SJSA1 (cell line): ENCODE measurements around the gene SNCA. TPM values are rescaled to one million over a fixed set of nuclear protein-coding genes. Genes with fewer than 3 reads are reported as not detected.

Experiments
- DNase-seq, 2 experiments: peaks; one replicate each; pipeline ENCODE4 v3.0.0-alpha.2; 2015 to 2020; ENCODE audit warnings: low spot score in 2 of 2, low read depth in 1 of 2
- H3K27ac ChIP-seq: fragments of 250-450 bp; sonication (Bioruptor Pico); 2 replicates; pipeline ENCODE4 v1.5.1; 2020; ENCODE audit warnings: mild to moderate bottlenecking, moderate library complexity
- H3K27me3 ChIP-seq: fragments of 250-450 bp; sonication (Bioruptor Pico); replicated peaks from 2 replicates; pipeline ENCODE4 v1.5.1; 2020; ENCODE audit warnings: mild to moderate bottlenecking, moderate library complexity
- H3K36me3 ChIP-seq: fragments of 250-450 bp; sonication (Bioruptor Pico); 2 replicates; pipeline ENCODE4 v1.5.1; 2020; ENCODE audit warnings: mild to moderate bottlenecking
- H3K4me1 ChIP-seq: fragments of 250-450 bp; sonication (Bioruptor Pico); replicated peaks from 2 replicates; pipeline ENCODE4 v1.6.1; 2021; ENCODE audit warnings: mild to moderate bottlenecking
- H3K4me3 ChIP-seq: fragments of 250-450 bp; sonication (Bioruptor Pico); 2 replicates; pipeline ENCODE4 v1.5.1; 2020; ENCODE audit warnings: mild to moderate bottlenecking
- H3K9me3 ChIP-seq: fragments of 250-450 bp; sonication (Bioruptor Pico); replicated peaks from 2 replicates; pipeline ENCODE4 v1.5.1; 2020; ENCODE audit warnings: mild to moderate bottlenecking
- total RNA-seq: library from RNA; depleted of rRNA; stranded (reverse); fragments of >200 nt; shearing (Covaris generic); gene quantifications from 2 replicates; pipeline ENCODE4 v1.2.3, GENCODE V29; 2014

The SNCA gene
- total RNA-seq, 1 experiment from 2014 or later, result 14.3 TPM

- Histone ChIP-seq H3K27me3 (peaks cover 31% of the 10 kb centered on the region), H3K36me3 (no peaks in the 10 kb centered on the region), H3K4me1 (0 out of 2 replicates have a peak, but pooled peaks cover 4% of the 10 kb centered on the region), H3K9me3 (no peaks in the 10 kb centered on the region), H3K4me3 (peak overlapping the region; percentile 49), H3K27ac (no peak overlapping the region)
- DNase-seq, result no peak
These were observed 773 bp downstream of the SNCA start for GRCh38 chr4:89836031-89836745.

GRCh38 chr4:89835413-89835812 lies 1.5 kb downstream of the SNCA start:
- Histone ChIP-seq H3K36me3 (no peaks in the 10 kb centered on the region), H3K4me1 (0 out of 2 replicates have a peak, but pooled peaks cover 4% of the 10 kb centered on the region), H3K4me3 (no peak overlapping the region), H3K27ac (no peak overlapping the region), H3K27me3 (peaks cover 23% of the 10 kb centered on the region), H3K9me3 (no peaks in the 10 kb centered on the region)
- no peak for DNase-seq

- no peak overlapping the region for H3K4me3 ChIP-seq
- no peaks in the 10 kb centered on the region for H3K9me3 ChIP-seq
- H3K36me3 ChIP-seq, result no peaks in the 10 kb centered on the region
These were observed 2.3 kb downstream of the SNCA start for GRCh38 chr4:89834486-89835209.

GRCh38 chr4:89829470-89830138 lies 7.4 kb downstream of the SNCA start:
- no peaks in the 10 kb centered on the region for H3K36me3 ChIP-seq
- H3K4me1 ChIP-seq, result peaks cover 18% of the 10 kb centered on the region
- no peaks in the 10 kb centered on the region for H3K9me3 ChIP-seq
- H3K27ac ChIP-seq, result peak overlapping the region; percentile 25; the same call in 1 of the 2 replicates
- H3K27me3 ChIP-seq, result no peaks in the 10 kb centered on the region
- H3K4me3 ChIP-seq, result no peak overlapping the region
- peak in 1 of 2 experiments; percentile 54 for DNase-seq

More at GRCh38 chr4:89834486-89835209, 2.3 kb downstream of the SNCA start:
- no peak for DNase-seq
- Histone ChIP-seq H3K27me3 (peaks cover 15% of the 10 kb centered on the region), H3K27ac (no peak overlapping the region), H3K4me1 (peaks cover 9% of the 10 kb centered on the region)

DNA sequence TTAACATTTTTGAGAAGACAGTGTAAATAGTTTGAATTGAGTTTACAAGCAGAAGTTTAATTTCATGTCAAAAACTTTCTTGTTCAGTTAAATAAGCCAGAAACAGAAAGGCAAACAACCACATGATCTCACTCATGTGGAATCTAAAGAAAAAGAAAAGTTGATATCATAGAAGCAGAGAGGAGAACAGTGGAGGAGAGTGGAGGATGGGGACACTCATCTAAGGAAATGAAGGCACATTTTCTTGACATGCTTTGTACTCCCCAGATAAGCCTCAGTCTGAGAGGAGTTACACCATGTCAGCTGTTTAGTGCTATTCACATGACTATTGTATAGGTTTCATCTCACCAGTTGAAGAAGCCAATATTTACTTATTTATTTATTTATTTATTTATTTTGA lies 13.5 kb downstream of the SNCA start:
- Histone ChIP-seq H3K36me3 (no peaks in the 10 kb centered on the region), H3K27ac (peak overlapping the region; percentile 41), H3K27me3 (no peaks in the 10 kb centered on the region), H3K4me3 (no peak overlapping the region), H3K4me1 (peaks cover 17% of the 10 kb centered on the region), H3K9me3 (no peaks in the 10 kb centered on the region)
- peak in 1 of 2 experiments; percentile 40 for DNase-seq

DNA sequence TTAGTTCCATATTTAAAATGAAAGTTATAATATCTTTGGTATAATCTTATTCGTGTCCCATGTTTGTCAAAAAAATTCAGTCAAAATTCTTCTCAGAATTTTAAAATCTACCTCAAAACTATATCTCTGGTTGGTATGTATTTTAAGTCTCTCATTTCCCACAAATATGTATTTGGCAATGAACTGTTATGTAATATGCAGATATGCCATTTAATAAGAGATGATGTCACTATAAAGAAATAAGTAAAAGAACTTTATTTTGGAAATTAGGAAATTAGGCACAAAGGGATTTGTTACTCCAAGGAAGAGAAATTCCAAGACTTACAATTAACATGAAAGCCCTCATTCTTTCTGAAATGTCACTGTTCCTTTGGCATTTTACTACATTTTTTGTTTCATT lies 15.3 kb downstream of the SNCA start:
- no peak for DNase-seq
- Histone ChIP-seq H3K4me3 (no peak overlapping the region), H3K27ac (no peak overlapping the region; the same call in 1 of the 2 replicates), H3K9me3 (no peaks in the 10 kb centered on the region), H3K27me3 (no peaks in the 10 kb centered on the region), H3K4me1 (peaks cover 17% of the 10 kb centered on the region), H3K36me3 (no peaks in the 10 kb centered on the region)

DNA sequence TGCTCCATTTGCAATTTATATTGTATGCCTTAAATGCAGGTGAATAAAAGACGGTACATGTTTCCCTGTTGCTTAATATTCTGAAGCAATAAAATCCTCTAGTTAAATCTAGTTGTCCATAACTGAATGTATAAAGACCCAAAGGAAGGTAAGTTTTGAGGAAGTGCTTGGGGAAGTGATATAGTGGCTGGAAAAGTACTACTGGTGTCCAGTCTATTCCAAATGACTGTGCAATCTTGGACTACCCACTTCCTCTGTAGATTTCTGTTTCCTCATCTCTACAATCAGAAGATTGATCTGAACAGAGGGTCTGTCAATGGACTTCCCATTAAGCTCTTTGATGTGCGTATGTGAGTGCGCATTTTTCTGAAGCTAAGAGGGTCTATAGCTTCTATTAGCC lies 17.0 kb downstream of the SNCA start:
- Histone ChIP-seq H3K36me3 (no peaks in the 10 kb centered on the region), H3K4me1 (peaks cover 7% of the 10 kb centered on the region), H3K9me3 (no peaks in the 10 kb centered on the region), H3K27me3 (no peaks in the 10 kb centered on the region), H3K27ac (no peak overlapping the region), H3K4me3 (no peak overlapping the region)
- no peak for DNase-seq

GRCh38 chr4:89814362-89814761 lies 22.6 kb downstream of the SNCA start:
- no peak overlapping the region for H3K27ac ChIP-seq
- no peak for DNase-seq
- no peaks in the 10 kb centered on the region for H3K9me3 ChIP-seq
- H3K36me3 ChIP-seq, result no peaks in the 10 kb centered on the region
- H3K4me3 ChIP-seq, result no peak overlapping the region
- no peaks in the 10 kb centered on the region for H3K4me1 ChIP-seq
- H3K27me3 ChIP-seq, result no peaks in the 10 kb centered on the region

- no peaks in the 10 kb centered on the region for H3K27me3 ChIP-seq
- H3K36me3 ChIP-seq, result no peaks in the 10 kb centered on the region
- H3K4me1 ChIP-seq, result no peaks in the 10 kb centered on the region
- H3K27ac ChIP-seq, result no peak overlapping the region
- H3K4me3 ChIP-seq, result no peak overlapping the region
- DNase-seq, result no peak
- H3K9me3 ChIP-seq, result no peaks in the 10 kb centered on the region
These were observed 23.8 kb downstream of the SNCA start for GRCh38 chr4:89813197-89813596.

DNA sequence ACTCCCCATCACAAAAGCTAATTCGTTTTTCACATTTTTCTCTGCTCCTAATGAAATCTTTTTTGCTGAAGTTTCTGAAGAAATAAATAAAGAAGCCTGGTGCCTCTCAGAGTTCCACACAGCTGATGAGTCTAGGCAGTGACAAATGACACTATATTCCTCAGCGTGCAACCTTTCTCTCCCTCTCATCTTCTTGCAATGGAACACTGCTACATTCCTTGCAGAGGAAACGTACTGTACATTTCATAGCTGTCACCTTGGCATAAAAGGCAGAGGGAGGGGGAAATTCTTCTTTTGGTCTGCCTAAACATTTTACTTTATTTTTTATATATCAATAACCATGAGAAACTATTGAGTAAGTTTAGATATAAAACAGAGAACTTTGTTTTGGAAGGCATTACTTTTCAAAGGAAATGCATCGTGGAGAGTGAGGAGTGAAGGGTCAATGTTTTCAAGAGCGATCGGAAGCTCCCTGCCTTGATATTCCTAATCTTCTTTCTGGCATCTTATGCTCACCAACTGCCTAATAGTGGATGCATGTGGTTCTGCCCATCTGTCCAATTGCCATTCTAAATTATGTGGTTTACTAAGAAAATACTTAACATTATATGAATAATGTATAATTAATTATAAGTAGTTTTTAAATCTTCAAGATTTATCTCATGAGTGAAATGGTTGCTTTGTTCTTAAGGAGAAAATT lies 29.4 kb downstream of the SNCA start:
- Histone ChIP-seq H3K27me3 (no peaks in the 10 kb centered on the region), H3K27ac (no peak overlapping the region), H3K4me1 (no peaks in the 10 kb centered on the region), H3K9me3 (no peaks in the 10 kb centered on the region), H3K4me3 (no peak overlapping the region), H3K36me3 (no peaks in the 10 kb centered on the region)
- no peak for DNase-seq

- H3K4me3 ChIP-seq, result no peak overlapping the region
- no peaks in the 10 kb centered on the region for H3K27me3 ChIP-seq
- no peaks in the 10 kb centered on the region for H3K36me3 ChIP-seq
- H3K9me3 ChIP-seq, result no peaks in the 10 kb centered on the region
- H3K27ac ChIP-seq, result no peak overlapping the region
- H3K4me1 ChIP-seq, result peaks cover 9% of the 10 kb centered on the region
- DNase-seq, result no peak
These were observed 31.7 kb downstream of the SNCA start for GRCh38 chr4:89805297-89805696.

- peaks cover 17% of the 10 kb centered on the region for H3K4me1 ChIP-seq
- no peaks in the 10 kb centered on the region for H3K36me3 ChIP-seq
- H3K27me3 ChIP-seq, result no peaks in the 10 kb centered on the region
- H3K4me3 ChIP-seq, result no peak overlapping the region
- H3K9me3 ChIP-seq, result no peaks in the 10 kb centered on the region
- no peak overlapping the region for H3K27ac ChIP-seq
- no peak for DNase-seq
These were observed 33.0 kb downstream of the SNCA start for GRCh38 chr4:89803915-89804314.

DNA sequence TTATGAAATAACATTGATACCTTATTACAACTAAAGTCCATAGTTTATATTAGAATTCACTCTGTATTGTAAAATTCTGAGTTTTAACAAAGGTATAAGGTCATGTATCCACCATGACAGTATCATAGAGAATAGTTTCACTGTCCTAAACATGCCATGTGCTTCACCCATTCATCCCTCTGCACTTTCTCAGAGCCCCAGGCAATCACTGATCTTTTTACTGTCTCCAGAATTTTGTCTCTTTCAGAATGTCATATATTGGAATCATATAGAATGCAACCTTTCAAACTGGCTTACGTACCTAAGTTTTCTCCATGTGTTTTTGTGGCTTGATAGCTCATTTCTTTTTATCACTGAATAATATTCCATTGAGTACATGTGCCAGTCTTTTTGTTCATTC lies 33.9 kb downstream of the SNCA start:
- DNase-seq, result no peak
- H3K27me3 ChIP-seq, result no peaks in the 10 kb centered on the region
- no peak overlapping the region for H3K4me3 ChIP-seq
- H3K4me1 ChIP-seq, result peaks cover 18% of the 10 kb centered on the region
- no peaks in the 10 kb centered on the region for H3K36me3 ChIP-seq
- H3K27ac ChIP-seq, result no peak overlapping the region
- no peaks in the 10 kb centered on the region for H3K9me3 ChIP-seq
